GM23248 (cell line): ENCODE data around the gene CSF1R. TPM values are rescaled to one million over a fixed set of nuclear protein-coding genes. Genes with fewer than 3 reads are reported as not detected.
"Not testable (repeated sequence)": the region's sequence is repeated elsewhere in the genome, so short reads cannot be mapped to it uniquely, and the experiment has no call there.

Experiments
- DNase-seq: peaks from one replicate; pipeline ENCODE4 v3.0.0-alpha.2; 2015
- H2AFZ ChIP-seq: fragments of 200-600 bp; sonication (generic); 2 replicates; pipeline ENCODE4 v1.6.1; 2016; ENCODE audit warnings: antibody characterized with exemption
- H3F3A ChIP-seq: fragments of 200-600 bp; sonication (generic); 2 replicates; pipeline ENCODE4 v1.6.1; 2016; ENCODE audit warnings: mild to moderate bottlenecking, antibody characterized with exemption, mixed run types; ENCODE audit not compliant: insufficient read depth
- H3K27ac ChIP-seq: fragments of 200-600 bp; sonication (generic); 2 replicates; pipeline ENCODE4 v1.5.1; 2016; ENCODE audit warnings: mild to moderate bottlenecking
- H3K27me3 ChIP-seq: fragments of 200-600 bp; sonication (generic); replicated peaks from 2 replicates; pipeline ENCODE4 v1.6.1; 2016; ENCODE audit warnings: mild to moderate bottlenecking; ENCODE audit not compliant: insufficient read depth
- H3K36me3 ChIP-seq: fragments of 200-600 bp; sonication (generic); 2 replicates; pipeline ENCODE4 v1.6.1; 2016; ENCODE audit warnings: low read depth, mild to moderate bottlenecking
- H3K4me1 ChIP-seq: fragments of 200-600 bp; sonication (generic); 2 replicates; pipeline ENCODE4 v1.6.1; 2016; ENCODE audit warnings: mild to moderate bottlenecking; ENCODE audit not compliant: insufficient read depth
- H3K4me2 ChIP-seq: fragments of 200-600 bp; sonication (generic); one replicate; pipeline ENCODE4 v1.6.1; 2016; ENCODE audit warnings: mild to moderate bottlenecking; ENCODE audit not compliant: unreplicated experiment
- H3K4me3 ChIP-seq: fragments of 200-600 bp; sonication (generic); 2 replicates; pipeline ENCODE4 v1.5.1; 2016; ENCODE audit warnings: mild to moderate bottlenecking
- H3K79me2 ChIP-seq: fragments of 200-600 bp; sonication (generic); 2 replicates; pipeline ENCODE4 v1.6.1; 2016; ENCODE audit warnings: mild to moderate bottlenecking; ENCODE audit not compliant: insufficient read depth
- H3K9ac ChIP-seq: fragments of 200-600 bp; sonication (generic); 2 replicates; pipeline ENCODE4 v1.6.1; 2016; ENCODE audit warnings: mild to moderate bottlenecking
- H3K9me2 ChIP-seq: fragments of 200-600 bp; sonication (generic); 2 replicates; pipeline ENCODE4 v1.6.1; 2016; ENCODE audit warnings: mixed run types, mild to moderate bottlenecking, moderate library complexity; ENCODE audit not compliant: insufficient read depth
- H3K9me3 ChIP-seq: fragments of 200-600 bp; sonication (generic); one replicate; pipeline ENCODE4 v1.6.1; 2017; ENCODE audit warnings: low read depth
- H4K20me1 ChIP-seq: fragments of 200-600 bp; sonication (generic); 2 replicates; pipeline ENCODE4 v1.6.0; 2016; ENCODE audit not compliant: insufficient read depth
- EZH2 ChIP-seq: fragments of 200-600 bp; sonication (generic); IDR thresholded peaks from 2 replicates; pipeline ENCODE4 v1.6.1; 2018; ENCODE audit warnings: antibody characterized with exemption, mild to moderate bottlenecking; ENCODE audit not compliant: insufficient read depth, poor library complexity, severe bottlenecking
- EZH2phosphoT487 ChIP-seq: fragments of 200-600 bp; sonication (generic); IDR thresholded peaks from 2 replicates; pipeline ENCODE4 v1.6.1; 2018; ENCODE audit warnings: antibody characterized with exemption, moderate library complexity, mild to moderate bottlenecking, low read depth; ENCODE audit not compliant: insufficient read depth
- WGBS, 2 experiments: methylation state at CpG; one replicate each; pipeline ENCODE4 v1.1.6; 2015 to 2017; ENCODE audit warnings: low lambda C conversion rate in 2 of 2, low coverage in 1 of 2; ENCODE audit errors: missing lambda C conversion rate in 2 of 2; 5-methylcytosine and 5-hydroxymethylcytosine counted together
- in situ Hi-C: fragments of 300-500 bp; cut with MboI; formaldehyde crosslinking; loops from 2 replicates; pipeline ENCODE4 v1.15.0; 2020
- polyA plus RNA-seq: library from polyadenylated mRNA; unstranded; fragments of >200 nt; fragmentation: Nextera tagmentation; extraction: Ambion mirVana; gene quantifications from 2 replicates; pipeline ENCODE4 v1.2.1, GENCODE V29; 2016
- total RNA-seq: library from RNA; depleted of rRNA; stranded (reverse); fragments of >200 nt; shearing (Covaris generic); gene quantifications from 2 replicates; pipeline ENCODE4 v1.2.3, GENCODE V29; 2014

Gene CSF1R
- total and polyA plus RNA-seq, 2 experiments from 2014 or later, result 0.56 TPM; not detected in 1

- Histone ChIP-seq H3K27ac (peak overlapping the region; percentile 72), H3K79me2 (0 out of 2 replicates have a peak, but pooled peaks cover 2% of the 10 kb centered on the region), H4K20me1 (no peaks in the 10 kb centered on the region), H3K9ac (peak overlapping the region; percentile 55), H3K27me3 (no peaks in the 10 kb centered on the region), H3K4me1 (peaks cover 27% of the 10 kb centered on the region), H3K4me2 (peak overlapping the region; percentile 66), H3K9me3 (no peaks in the 10 kb centered on the region), H3F3A (peaks cover 33% of the 10 kb centered on the region), H3K9me2 (no peaks in the 10 kb centered on the region), H3K4me3 (no peak overlapping the region), H2AFZ (no peak overlapping the region), H3K36me3 (peaks cover 45% of the 10 kb centered on the region)
- DNase-seq, result no peak
- 87 to 93% methylated on average over 6 of the region's 6 CpGs for WGBS, 2 experiments
- TF ChIP-seq EZH2phosphoT487, result no peak
- TF ChIP-seq EZH2, result no peak
- in situ Hi-C loops, result no loop called here
Measured at GRCh38 chr5:150052226-150052955, 34.0 kb downstream of the CSF1R start.

- no peak for DNase-seq
- Histone ChIP-seq H3K4me2 (no peak overlapping the region), H2AFZ (no peak overlapping the region), H3K79me2 (0 out of 2 replicates have a peak, but pooled peaks cover 8% of the 10 kb centered on the region), H3K27me3 (no peaks in the 10 kb centered on the region), H3K4me3 (no peak overlapping the region), H3K9me3 (no peaks in the 10 kb centered on the region), H3F3A (peaks cover 33% of the 10 kb centered on the region), H4K20me1 (no peaks in the 10 kb centered on the region), H3K9ac (no peak overlapping the region), H3K9me2 (no peaks in the 10 kb centered on the region), H3K36me3 (peaks cover 47% of the 10 kb centered on the region), H3K27ac (no peak overlapping the region), H3K4me1 (peaks cover 27% of the 10 kb centered on the region)
- 90 to 92% methylated on average over 18 of the region's 18 CpGs for WGBS, 2 experiments
- TF ChIP-seq EZH2phosphoT487 (no peak), EZH2 (no peak)
- in situ Hi-C loops, result no loop called here
Measured at GRCh38 chr5:150051657-150052195, 34.6 kb downstream of the CSF1R start.

- in situ Hi-C loops, H4K20me1 ChIP-seq, H3K9me2 ChIP-seq, H3K9me3 ChIP-seq, H3K79me2 ChIP-seq, H3K27me3 ChIP-seq, H3K4me3 ChIP-seq, H2AFZ ChIP-seq, H3K9ac ChIP-seq, H3K4me2 ChIP-seq: not testable (repeated sequence)
- H3F3A ChIP-seq, result peaks cover 33% of the 10 kb centered on the region
- peak; percentile 70 for DNase-seq
- peaks cover 56% of the 10 kb centered on the region for H3K36me3 ChIP-seq
- WGBS, 2 experiments, result 84% methylated on average over 14 of the region's 14 CpGs
- H3K27ac ChIP-seq, result peak overlapping the region; percentile 63
- H3K4me1 ChIP-seq, result peaks cover 27% of the 10 kb centered on the region
Measured at GRCh38 chr5:150050172-150050811, 36.1 kb downstream of the CSF1R start.

GRCh38 chr5:150046031-150046430, 40.3 kb downstream of the CSF1R start:
- no peak for DNase-seq
- H3K79me2 ChIP-seq, result peaks cover 24% of the 10 kb centered on the region
- no peaks in the 10 kb centered on the region for H3K9me2 ChIP-seq
- peaks cover 41% of the 10 kb centered on the region for H3F3A ChIP-seq
- H3K9me3 ChIP-seq, result no peaks in the 10 kb centered on the region
- H3K27ac ChIP-seq, result no peak overlapping the region
- H2AFZ ChIP-seq, result no peak overlapping the region
- no peak for TF ChIP-seq EZH2phosphoT487
- TF ChIP-seq EZH2, result no peak
- peaks cover 32% of the 10 kb centered on the region for H3K4me1 ChIP-seq
- no peak overlapping the region for H3K4me2 ChIP-seq
- no peaks in the 10 kb centered on the region for H4K20me1 ChIP-seq
- WGBS, 2 experiments, result 79 to 87% methylated on average over 6 of the region's 6 CpGs
- H3K36me3 ChIP-seq, result peaks cover 70% of the 10 kb centered on the region
- H3K27me3 ChIP-seq, result no peaks in the 10 kb centered on the region
- H3K4me3 ChIP-seq, result no peak overlapping the region
- no peak overlapping the region for H3K9ac ChIP-seq
- in situ Hi-C loops, result no loop called here
